NCI-H187 treated with DMSO at 0.1 percent for 48 hours (cell line): Measurements from ENCODE around the gene UQCRFS1.
"Not testable (repeated sequence)": the region's sequence is repeated elsewhere in the genome, so short reads cannot be mapped to it uniquely, and the experiment has no call there.

Source experiments
- DNase-seq: peaks from one replicate; lab custom pipeline; 2025; lab: John Stamatoyannopoulos, UW

Gene UQCRFS1

DNA sequence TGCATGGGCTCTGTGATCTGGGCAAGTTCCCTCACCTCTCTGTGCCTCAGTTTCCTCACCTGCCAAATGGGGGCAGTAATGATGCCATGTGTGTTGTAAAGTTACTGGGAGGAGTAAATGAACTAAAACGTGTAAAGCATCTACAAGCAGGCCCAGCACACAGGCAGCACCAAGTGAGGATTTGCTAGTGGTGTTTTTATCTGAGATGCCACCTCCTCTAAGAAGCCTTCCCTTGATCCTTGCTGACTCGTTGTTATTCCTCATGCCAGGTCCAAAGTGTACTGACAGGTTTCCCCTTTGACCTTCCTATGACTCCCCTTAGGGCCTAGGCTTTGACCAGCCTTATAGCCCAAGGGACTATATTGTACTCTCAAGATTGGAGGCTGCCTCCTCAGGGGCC lies 1.5 kb upstream of the UQCRFS1 start:
- DNase-seq: no peak

DNA sequence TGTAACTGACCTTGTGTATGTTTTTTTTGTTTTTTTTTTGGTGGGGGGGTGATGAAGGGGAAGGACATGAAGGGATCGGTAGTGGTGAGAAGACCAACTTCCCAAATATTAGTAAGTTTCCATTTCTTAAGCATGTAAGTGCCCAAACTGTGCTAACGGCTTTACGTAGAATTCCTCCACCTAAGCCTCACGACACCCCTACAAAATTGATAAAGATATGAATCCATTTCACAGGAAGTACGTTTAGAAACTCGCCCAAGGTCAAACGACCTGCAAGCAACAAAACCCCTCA lies 649 bp downstream of the UQCRFS1 start:
- DNase-seq: no peak

GRCh38 chr19:29211562-29212355 lies 1.2 kb downstream of the UQCRFS1 start:
- DNase-seq: no peak

DNA sequence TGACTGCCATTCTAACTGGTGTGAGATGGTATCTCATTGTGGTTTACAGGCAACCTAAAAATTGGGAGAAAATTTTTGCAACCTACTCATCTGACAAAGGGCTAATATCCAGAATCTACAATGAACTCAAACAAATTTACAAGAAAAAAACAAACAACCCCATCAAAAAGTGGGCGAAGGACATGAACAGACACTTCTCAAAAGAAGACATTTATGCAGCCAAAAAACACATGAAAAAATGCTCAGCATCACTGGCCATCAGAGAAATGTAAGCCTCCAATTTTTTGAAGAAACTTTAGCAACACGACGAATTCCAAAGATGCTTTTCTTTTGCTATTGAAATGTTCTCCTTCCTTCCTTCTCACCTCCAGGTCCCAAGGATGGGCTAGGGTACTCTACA lies 1.9 kb downstream of the UQCRFS1 start:
- DNase-seq: not testable (repeated sequence)

DNA sequence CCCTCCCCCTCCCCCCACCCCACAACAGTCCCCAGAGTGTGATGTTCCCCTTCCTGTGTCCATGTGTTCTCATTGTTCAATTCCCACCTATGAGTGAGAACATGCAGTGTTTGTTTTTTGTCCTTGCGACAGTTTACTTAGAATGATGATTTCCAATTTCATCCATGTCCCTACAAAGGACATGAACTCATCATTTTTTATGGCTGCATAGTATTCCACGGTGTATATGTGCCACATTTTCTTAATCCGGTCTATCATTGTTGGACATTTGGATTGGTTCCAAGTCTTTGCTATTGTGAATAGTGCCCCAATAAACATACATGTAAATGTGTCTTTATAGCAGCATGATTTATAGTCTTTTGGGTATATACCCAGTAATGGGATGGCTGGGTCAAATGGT lies 2.4 kb downstream of the UQCRFS1 start:
- DNase-seq: not testable (repeated sequence)

- not testable (repeated sequence) for DNase-seq
Measured at GRCh38 chr19:29207403-29208187, 5.4 kb downstream of the UQCRFS1 start.

DNA sequence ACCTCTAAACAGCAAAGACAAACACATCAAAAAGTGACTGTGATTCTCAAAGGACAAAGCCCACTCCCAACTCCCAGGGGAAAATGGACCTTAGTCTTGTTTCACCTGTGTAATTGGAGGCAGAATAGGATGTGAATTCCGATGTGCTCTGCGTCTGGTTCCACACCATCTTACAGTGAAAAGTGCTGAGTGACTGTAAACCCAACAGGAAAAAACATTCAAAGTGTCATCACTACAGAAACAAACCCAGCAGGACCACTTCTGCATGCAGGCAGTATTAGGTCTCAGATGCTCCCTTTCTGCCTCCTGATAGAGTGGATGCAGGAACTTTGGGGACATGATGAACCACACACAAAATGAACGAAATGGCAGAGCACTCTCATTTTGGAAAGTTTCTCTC lies 6.5 kb downstream of the UQCRFS1 start:
- DNase-seq: no peak

DNA sequence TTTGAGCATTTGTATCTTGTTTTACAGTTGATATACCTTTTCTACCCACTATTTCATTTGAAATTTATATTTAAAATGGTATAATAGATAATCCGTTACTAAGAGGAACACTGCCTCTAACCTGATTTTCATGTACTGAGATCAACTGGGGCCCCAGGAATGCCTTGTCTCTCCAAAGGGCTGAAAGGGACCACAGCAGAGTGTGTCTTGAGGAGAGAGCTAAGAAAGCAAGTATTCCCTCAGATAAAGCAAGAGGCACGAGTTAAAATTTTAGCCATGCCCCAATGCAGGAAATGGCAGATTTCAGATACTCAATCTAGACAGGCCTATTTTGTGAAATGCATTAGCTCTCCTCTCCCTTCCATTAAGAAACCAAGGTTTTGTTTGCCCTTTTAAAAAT lies 10.7 kb downstream of the UQCRFS1 start:
- no peak for DNase-seq

DNA sequence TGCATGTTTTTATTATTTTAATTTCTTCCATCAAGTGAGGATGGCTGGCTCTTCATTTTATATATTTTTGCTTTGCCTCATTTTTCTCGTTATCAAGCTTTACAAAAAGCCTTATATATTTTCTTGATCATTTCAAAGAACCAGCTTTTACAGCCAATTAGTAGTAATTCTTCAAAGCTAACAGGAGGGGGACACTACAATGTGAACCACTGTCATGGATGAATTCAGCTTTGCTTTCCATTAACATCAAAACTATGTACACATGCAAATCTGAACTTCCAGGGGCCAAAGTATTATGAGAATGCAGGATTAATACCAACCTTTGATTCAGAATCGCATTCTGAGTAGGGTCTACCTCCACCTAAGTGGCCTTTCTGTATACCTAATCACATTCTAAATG lies 11.1 kb downstream of the UQCRFS1 start:
- no peak for DNase-seq

DNA sequence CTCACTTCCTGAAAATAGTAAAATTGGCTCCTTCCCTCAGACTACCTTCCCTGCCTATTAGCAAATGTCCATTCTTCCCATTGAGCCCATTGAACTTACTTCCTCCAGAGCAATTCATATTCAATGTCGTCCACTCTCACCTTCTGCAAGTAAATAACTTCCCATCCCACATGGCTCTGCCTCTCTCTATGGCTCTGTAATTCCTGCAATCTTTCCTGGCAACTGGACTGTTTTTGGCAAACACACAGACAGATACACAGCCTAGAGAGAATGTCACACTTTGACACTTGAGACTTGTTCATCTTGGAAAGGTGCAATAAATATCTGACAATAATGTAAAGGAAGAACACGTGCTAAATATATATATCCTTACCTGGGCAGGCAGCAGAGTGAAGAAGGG lies 18.3 kb downstream of the UQCRFS1 start:
- no peak for DNase-seq

GRCh38 chr19:29193155-29193554 lies 19.8 kb downstream of the UQCRFS1 start:
- DNase-seq: no peak

DNA sequence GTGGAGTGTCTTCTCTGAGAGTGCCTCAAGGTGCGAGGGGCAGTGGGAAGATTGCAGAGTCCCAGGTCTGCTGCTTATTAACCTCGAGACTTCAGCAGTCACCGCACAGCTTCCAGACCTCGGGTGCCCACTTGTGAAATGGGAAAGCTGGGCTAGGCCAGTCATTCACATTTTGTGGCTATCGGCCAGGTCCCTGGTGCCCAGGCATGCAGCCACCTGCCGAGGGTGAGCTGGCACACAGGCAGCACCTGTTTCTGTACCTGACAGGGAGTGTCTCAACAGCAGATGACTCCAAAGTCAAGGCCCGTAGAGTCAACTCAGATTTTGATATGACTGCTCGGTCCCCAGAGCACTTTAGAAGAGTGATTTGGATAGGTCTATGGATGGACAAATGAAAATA lies 21.9 kb downstream of the UQCRFS1 start:
- no peak for DNase-seq

- DNase-seq: no peak
Measured at GRCh38 chr19:29189033-29189360, 24.0 kb downstream of the UQCRFS1 start.

DNA sequence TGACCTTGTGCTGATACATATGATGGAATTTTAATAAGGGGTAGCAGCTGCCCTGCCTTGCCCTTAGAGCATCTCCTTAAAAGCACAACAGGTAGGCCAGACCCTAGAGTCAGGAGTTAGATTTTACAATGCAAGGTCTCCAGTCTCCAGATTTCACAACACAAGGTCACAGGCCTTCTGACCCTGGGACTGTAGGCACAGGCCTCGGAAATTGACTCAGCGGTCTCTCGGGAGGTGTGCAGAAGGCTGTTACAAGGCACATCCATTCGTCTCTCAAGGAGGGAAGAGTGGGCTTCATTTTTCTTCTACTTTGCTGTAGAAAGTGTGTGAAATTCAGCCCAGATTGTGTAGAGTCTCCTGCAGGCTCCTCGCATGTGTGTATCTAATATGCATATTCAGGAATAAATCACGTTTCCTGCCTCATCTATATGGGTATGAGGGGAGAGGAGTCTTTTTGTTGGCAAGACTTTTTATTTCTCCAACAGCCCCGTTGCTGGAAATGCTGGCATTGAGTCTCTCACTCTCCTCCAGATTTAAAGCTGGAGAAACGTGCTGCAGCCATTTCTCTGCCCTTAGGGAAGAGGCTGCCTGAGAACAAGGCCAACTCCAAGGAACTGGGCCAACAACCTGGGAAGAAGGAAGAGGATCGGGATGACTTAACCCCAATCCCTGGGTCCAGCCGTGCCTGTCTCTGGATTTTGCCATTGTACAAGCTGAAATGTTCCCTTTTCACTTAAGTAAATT lies 24.5 kb downstream of the UQCRFS1 start:
- no peak for DNase-seq

GRCh38 chr19:29187676-29188075 lies 25.3 kb downstream of the UQCRFS1 start:
- DNase-seq: no peak

DNA sequence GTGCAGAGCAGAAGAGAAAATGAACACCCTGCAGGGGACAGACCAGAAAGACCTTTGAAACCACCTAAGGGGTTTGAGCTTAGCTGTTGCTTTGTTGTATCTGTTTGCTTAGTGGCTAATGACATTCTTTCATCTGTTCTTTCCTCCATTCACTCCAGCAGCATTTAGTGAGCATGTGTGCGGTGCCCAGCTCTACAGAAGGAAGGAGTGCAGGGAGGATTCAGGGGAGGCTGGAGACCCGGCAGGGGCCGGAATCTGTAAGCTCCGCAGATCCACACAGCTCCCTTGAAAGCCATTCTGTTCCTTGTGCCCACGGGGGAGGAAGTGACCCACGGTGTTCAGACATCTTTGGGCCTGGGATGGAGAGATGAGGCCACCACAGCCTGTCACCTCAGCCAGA lies 27.5 kb downstream of the UQCRFS1 start:
- no peak for DNase-seq

- no peak for DNase-seq
Measured at GRCh38 chr19:29176981-29177754, 35.8 kb downstream of the UQCRFS1 start.

DNA sequence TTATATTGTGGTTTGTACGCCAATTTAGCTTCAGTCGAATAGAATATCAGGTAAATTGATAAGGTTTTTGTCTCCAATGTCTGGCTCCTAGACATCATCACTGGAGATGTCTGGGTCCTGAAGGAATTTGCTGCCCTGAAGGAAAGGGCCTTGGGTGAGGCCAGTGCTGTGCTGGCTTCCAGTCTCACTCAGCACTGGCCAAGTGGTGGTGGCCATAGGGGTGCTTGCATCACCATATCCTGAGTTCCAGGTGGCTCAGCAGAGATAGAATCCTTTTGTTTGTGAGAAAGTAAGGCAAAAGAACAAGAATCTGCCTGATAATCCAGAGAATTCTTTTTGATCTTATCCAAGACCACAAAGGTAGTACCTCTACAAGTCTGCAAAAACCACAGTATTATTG lies 39.1 kb downstream of the UQCRFS1 start:
- DNase-seq: no peak

DNA sequence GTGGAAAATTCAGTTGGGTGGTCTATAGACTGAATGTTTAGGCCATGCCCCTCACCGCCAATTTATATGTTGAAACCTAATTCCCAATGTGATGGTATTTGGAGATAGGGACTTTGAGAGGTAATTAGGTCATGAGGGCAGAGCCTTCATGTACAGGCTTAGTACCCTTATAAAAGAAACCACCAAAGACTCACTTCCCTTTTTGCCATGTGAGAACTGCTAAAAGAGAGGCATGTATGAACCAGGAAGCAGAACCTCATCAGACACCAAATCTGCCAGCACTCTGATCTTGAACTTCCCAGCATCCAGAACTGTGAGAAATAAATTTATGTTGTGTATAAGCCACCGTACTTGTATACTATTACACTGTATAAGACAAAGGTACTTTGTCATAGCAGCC lies 40.6 kb downstream of the UQCRFS1 start:
- DNase-seq: no peak

DNA sequence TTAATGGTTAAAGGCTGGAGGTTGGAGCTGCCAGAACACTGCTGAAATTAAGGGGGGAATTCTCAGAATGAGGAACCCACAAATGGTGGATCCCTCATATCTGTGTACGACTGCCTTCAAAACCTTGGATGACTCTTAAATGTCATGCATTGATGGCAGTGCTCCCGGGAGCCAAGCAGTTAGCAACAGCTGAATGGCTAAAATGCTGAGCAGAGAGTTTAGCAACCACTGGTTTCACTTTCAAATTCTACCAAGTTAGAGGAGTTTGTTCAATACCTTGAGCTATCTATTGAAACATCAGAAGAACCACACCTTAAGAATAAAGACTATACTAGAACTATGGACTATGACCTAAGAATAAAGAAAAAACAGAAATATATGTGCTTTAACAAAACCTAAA lies 41.4 kb downstream of the UQCRFS1 start:
- DNase-seq: no peak

DNA sequence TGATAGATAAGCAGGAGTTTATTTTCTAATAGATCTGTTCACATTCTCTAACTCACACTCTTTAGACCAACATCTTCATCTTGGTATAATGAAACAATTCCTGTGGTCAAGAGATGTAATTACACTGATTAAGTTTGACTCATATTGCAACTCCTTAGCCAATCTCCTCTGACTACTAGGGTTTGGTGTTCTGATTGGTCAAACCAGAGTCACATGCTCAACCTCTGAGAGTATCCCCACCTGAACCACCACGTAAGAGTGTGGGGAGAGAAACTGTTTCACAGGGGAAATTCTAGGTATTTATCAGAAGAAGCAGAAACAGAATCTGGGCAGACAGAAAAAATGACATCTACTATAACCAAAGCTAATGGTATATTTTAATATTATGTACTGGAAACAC lies 42.4 kb downstream of the UQCRFS1 start:
- no peak for DNase-seq

- no peak for DNase-seq
Measured at GRCh38 chr19:29162694-29163093, 50.3 kb downstream of the UQCRFS1 start.
